ENCODE measurements around the gene LAMA3. TPM values are rescaled to one million over a fixed set of nuclear protein-coding genes. Genes with fewer than 3 reads are reported as not detected.

Gene LAMA3
- total RNA-seq, 4 donors from 2014 or later = 16.9 to 57.5 (median 48.3) TPM

GRCh38 chr18:23718731-23719130 lies 29.5 kb downstream of the LAMA3 start:
- no peak for TF ChIP-seq CTCF (IDR thresholded peaks at IDR 0.05)
- ATAC-seq (ENCODE audit: low FRiP score) (no peak), DNase-seq (ENCODE audit: low spot score) (no peak)

DNA sequence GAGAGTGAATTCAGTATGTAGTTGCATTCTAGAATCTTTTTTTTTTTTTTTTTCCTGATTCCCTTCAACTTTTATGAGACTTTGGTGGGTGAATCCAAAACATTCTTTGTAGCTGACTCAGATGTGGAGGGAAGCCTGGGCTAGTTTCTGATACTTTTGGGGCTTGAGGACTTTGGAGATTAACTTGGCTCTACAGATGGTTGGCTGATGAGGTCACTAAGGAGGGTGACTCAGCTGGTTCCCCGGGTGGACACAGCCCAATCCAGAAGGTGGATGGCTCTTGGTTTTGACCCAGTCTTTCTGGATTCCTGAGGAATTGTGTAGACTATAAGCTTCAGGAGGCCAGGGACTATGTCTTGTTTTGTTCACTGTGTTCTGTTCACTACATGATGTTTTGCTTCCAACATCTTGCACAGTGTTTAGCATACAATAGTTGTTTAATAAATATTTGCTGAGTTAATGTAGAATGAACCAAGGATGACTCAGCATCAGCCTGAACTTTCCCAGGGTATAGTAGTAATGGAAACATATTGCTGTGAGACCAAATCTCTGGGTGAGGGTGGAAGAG lies 30.5 kb downstream of the LAMA3 start:
- ATAC-seq (ENCODE audit: low FRiP score) (peak; percentile 93), DNase-seq (ENCODE audit: low spot score) (no peak)
- TF ChIP-seq CTCF (IDR thresholded peaks at IDR 0.05) = no peak

GRCh38 chr18:23721696-23722480 lies 32.6 kb downstream of the LAMA3 start:
- ATAC-seq (ENCODE audit: low FRiP score) = no peak
- TF ChIP-seq CTCF (IDR thresholded peaks at IDR 0.05) = no peak
- DNase-seq (ENCODE audit: low spot score) = no peak

DNA sequence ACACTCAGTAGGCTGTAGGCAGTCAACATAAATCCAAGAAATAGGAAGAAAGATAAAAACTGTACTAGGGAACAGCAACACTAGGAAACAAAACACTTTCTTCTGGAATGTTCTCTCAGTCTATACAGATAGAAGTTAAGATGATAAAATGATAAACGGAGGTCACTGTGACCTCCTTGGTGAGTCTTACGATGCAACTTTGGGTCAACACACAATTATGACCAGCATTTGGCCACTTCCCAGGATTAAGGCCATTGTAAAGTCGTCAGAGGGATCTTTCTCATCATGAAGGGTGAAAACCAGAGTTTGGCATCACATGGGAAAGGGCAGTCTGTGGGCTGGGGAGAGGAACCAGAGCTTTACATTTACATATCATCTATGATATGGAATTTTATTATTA lies 33.4 kb downstream of the LAMA3 start:
- no peak for TF ChIP-seq CTCF (IDR thresholded peaks at IDR 0.05)
- ATAC-seq (ENCODE audit: low FRiP score) (no peak), DNase-seq (ENCODE audit: low spot score) (no peak)

DNA sequence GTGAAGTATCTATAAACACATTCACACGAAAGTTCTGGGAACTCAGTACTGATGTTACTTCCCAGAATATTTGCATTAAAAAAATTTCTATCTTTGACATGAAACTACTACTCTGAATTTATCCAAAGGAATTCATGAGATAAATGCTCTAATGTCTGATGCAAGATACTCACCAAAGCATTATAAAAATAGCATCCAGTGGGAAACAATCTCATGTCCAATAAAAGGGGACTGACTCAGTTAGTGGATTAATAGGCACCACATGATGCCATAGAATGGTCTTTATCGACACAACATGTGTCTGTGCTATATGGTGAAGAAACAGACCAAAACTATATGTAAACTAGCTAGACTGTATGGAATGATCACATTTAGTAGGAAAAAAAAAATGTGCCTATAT lies 33.9 kb downstream of the LAMA3 start:
- DNase-seq (ENCODE audit: low spot score) = no peak
- no peak for ATAC-seq (ENCODE audit: low FRiP score)
- TF ChIP-seq CTCF (IDR thresholded peaks at IDR 0.05) = no peak

DNA sequence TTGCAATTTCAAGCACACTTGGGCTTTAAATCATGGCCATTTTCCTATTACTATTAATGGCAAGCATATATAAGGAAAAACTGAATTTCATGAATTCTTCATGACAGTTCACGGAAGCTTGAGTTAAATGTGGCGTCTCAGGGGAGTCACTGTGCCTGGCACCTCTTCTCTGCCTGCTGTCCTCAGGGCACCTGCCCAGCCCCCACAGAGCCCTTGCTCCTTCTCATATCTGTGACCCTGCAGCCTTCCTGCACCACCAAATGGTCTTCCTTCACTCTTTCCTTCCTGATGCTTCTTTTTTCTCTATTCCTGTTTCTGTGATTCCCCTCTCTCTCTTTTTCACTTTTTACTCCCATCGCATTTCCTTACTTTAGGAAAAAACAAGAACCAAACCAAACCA lies 35.4 kb downstream of the LAMA3 start:
- no peak for TF ChIP-seq CTCF (IDR thresholded peaks at IDR 0.05)
- no peak for DNase-seq (ENCODE audit: low spot score)
- no peak for ATAC-seq (ENCODE audit: low FRiP score)

- no peak for TF ChIP-seq CTCF (IDR thresholded peaks at IDR 0.05)
- ATAC-seq (ENCODE audit: low FRiP score) (no peak), DNase-seq (ENCODE audit: low spot score) (no peak)
These were observed 36.1 kb downstream of the LAMA3 start for GRCh38 chr18:23725351-23725750.

Data from omental fat pad (tissue), 4 donors.